ENCODE data around the gene SNRPN.
"Not testable (repeated sequence)": the region's sequence is repeated elsewhere in the genome, so short reads cannot be mapped to it uniquely, and the experiment has no call there.

The SNRPN gene

GRCh38 chr15:24954783-24955530, at the start of gene SNRPN, which contains the start of gene SNURF:
SNRPN (plus strand) TSS chr15:24954987; CDS start chr15:24974454, 19,467 bp downstream.
SNURF (plus strand) TSS chr15:24954987; CDS start chr15:24955049, 62 bp downstream.
- DNase-seq (ENCODE audit: low spot score in 2 of 2): peak; percentile 34 to 71
- ATAC-seq: peak; percentile 85
- Mint-ChIP-seq H3K27ac (peak within 1 kb of the TSS; percentile 94), H3K36me3 (peaks cover 16% of the 10 kb centered on the region), H3K4me1 (peaks cover 20% of the 10 kb centered on the region), H3K4me3 (peak within 1 kb of the TSS; percentile 94), H3K9me3 (no peaks in the 10 kb centered on the region)

GRCh38 chr15:24916305-24917009, 38.3 kb upstream of the SNRPN start:
- DNase-seq (ENCODE audit: low spot score in 2 of 2) (no peak), ATAC-seq (no peak)
- Mint-ChIP-seq H3K9me3 (peaks cover 17% of the 10 kb centered on the region), H3K27ac (no peak overlapping the region), H3K4me3 (no peak overlapping the region), H3K4me1 (peaks cover 5% of the 10 kb centered on the region), H3K36me3 (no peaks in the 10 kb centered on the region)

GRCh38 chr15:24917431-24917830, 37.4 kb upstream of the SNRPN start:
- peaks cover 17% of the 10 kb centered on the region for H3K9me3 Mint-ChIP-seq
- no peaks in the 10 kb centered on the region for H3K36me3 Mint-ChIP-seq
- DNase-seq (ENCODE audit: low spot score in 2 of 2) (no peak), ATAC-seq (no peak)
- peaks cover 5% of the 10 kb centered on the region for H3K4me1 Mint-ChIP-seq
- H3K4me3 Mint-ChIP-seq: no peak overlapping the region
- H3K27ac Mint-ChIP-seq: no peak overlapping the region

GRCh38 chr15:24919446-24919845, 35.3 kb upstream of the SNRPN start:
- no peak for ATAC-seq
- Mint-ChIP-seq H3K36me3 (no peaks in the 10 kb centered on the region), H3K4me1 (peaks cover 5% of the 10 kb centered on the region), H3K4me3 (no peak overlapping the region), H3K9me3 (peaks cover 14% of the 10 kb centered on the region), H3K27ac (no peak overlapping the region)
- no peak for DNase-seq (ENCODE audit: low spot score in 2 of 2)

GRCh38 chr15:24922781-24923180, 32.0 kb upstream of the SNRPN start:
- not testable (repeated sequence) for H3K4me1 Mint-ChIP-seq; H3K9me3 Mint-ChIP-seq; H3K27ac Mint-ChIP-seq; H3K4me3 Mint-ChIP-seq; H3K36me3 Mint-ChIP-seq; ATAC-seq; DNase-seq (ENCODE audit: low spot score in 2 of 2)

- H3K9me3 Mint-ChIP-seq: peaks cover 10% of the 10 kb centered on the region
- no peak overlapping the region for H3K4me3 Mint-ChIP-seq
- H3K27ac Mint-ChIP-seq: no peak overlapping the region
- no peaks in the 10 kb centered on the region for H3K4me1 Mint-ChIP-seq
- H3K36me3 Mint-ChIP-seq: no peaks in the 10 kb centered on the region
- ATAC-seq (no peak), DNase-seq (ENCODE audit: low spot score in 2 of 2) (no peak)
Observed at GRCh38 chr15:24924153-24924552, 30.6 kb upstream of the SNRPN start.

GRCh38 chr15:24924621-24925020, 30.2 kb upstream of the SNRPN start:
- no peak overlapping the region for H3K27ac Mint-ChIP-seq
- H3K4me1 Mint-ChIP-seq: no peaks in the 10 kb centered on the region
- no peak for DNase-seq (ENCODE audit: low spot score in 2 of 2)
- H3K4me3 Mint-ChIP-seq: no peak overlapping the region
- peaks cover 10% of the 10 kb centered on the region for H3K9me3 Mint-ChIP-seq
- ATAC-seq: no peak
- H3K36me3 Mint-ChIP-seq: no peaks in the 10 kb centered on the region

- ATAC-seq; DNase-seq (ENCODE audit: low spot score in 2 of 2); H3K27ac Mint-ChIP-seq: not testable (repeated sequence)
Observed at GRCh38 chr15:24931874-24932732, 22.7 kb upstream of the SNRPN start.

GRCh38 chr15:24933716-24934115, 21.1 kb upstream of the SNRPN start:
- no peak for ATAC-seq
- no peak overlapping the region for H3K4me3 Mint-ChIP-seq
- H3K9me3 Mint-ChIP-seq: peaks cover 13% of the 10 kb centered on the region
- H3K36me3 Mint-ChIP-seq: no peaks in the 10 kb centered on the region
- H3K4me1 Mint-ChIP-seq: no peaks in the 10 kb centered on the region
- H3K27ac Mint-ChIP-seq: no peak overlapping the region
- DNase-seq (ENCODE audit: low spot score in 2 of 2): no peak

More at GRCh38 chr15:24931874-24932732, 22.7 kb upstream of the SNRPN start:
- H3K36me3 Mint-ChIP-seq, H3K4me1 Mint-ChIP-seq, H3K4me3 Mint-ChIP-seq: not testable (repeated sequence)
- H3K9me3 Mint-ChIP-seq: peaks cover 12% of the 10 kb centered on the region

- not testable (repeated sequence) for ATAC-seq; DNase-seq (ENCODE audit: low spot score in 2 of 2); H3K27ac Mint-ChIP-seq; H3K4me3 Mint-ChIP-seq; H3K4me1 Mint-ChIP-seq; H3K36me3 Mint-ChIP-seq
- H3K9me3 Mint-ChIP-seq: peaks cover 11% of the 10 kb centered on the region
Observed at GRCh38 chr15:24938224-24938623, 16.6 kb upstream of the SNRPN start.

- peaks cover 7% of the 10 kb centered on the region for H3K9me3 Mint-ChIP-seq
- DNase-seq (ENCODE audit: low spot score in 2 of 2): no peak
- H3K4me3 Mint-ChIP-seq: no peak overlapping the region
Observed at GRCh38 chr15:24940236-24940635, 14.6 kb upstream of the SNRPN start.

GRCh38 chr15:24943361-24943760, 11.4 kb upstream of the SNRPN start:
- no peak for DNase-seq (ENCODE audit: low spot score in 2 of 2)
- no peak overlapping the region for H3K4me3 Mint-ChIP-seq
- H3K27ac Mint-ChIP-seq: no peak overlapping the region
- no peaks in the 10 kb centered on the region for H3K4me1 Mint-ChIP-seq
- peaks cover 7% of the 10 kb centered on the region for H3K9me3 Mint-ChIP-seq
- ATAC-seq: no peak
- no peaks in the 10 kb centered on the region for H3K36me3 Mint-ChIP-seq

More at GRCh38 chr15:24940236-24940635, 14.6 kb upstream of the SNRPN start:
- Mint-ChIP-seq H3K4me1 (no peaks in the 10 kb centered on the region), H3K27ac (no peak overlapping the region), H3K36me3 (no peaks in the 10 kb centered on the region)
- no peak for ATAC-seq

GRCh38 chr15:24944954-24945353, 9.8 kb upstream of the SNRPN start:
- Mint-ChIP-seq H3K9me3 (peaks cover 3% of the 10 kb centered on the region), H3K4me3 (no peak overlapping the region), H3K36me3 (no peaks in the 10 kb centered on the region), H3K4me1 (no peaks in the 10 kb centered on the region), H3K27ac (no peak overlapping the region)
- ATAC-seq (no peak), DNase-seq (ENCODE audit: low spot score in 2 of 2) (no peak)

GRCh38 chr15:24945711-24946110, 9.1 kb upstream of the SNRPN start:
- no peak for DNase-seq (ENCODE audit: low spot score in 2 of 2)
- no peaks in the 10 kb centered on the region for H3K36me3 Mint-ChIP-seq
- H3K27ac Mint-ChIP-seq: no peak overlapping the region
- no peak for ATAC-seq
- H3K4me1 Mint-ChIP-seq: no peaks in the 10 kb centered on the region
- H3K4me3 Mint-ChIP-seq: no peak overlapping the region
- no peaks in the 10 kb centered on the region for H3K9me3 Mint-ChIP-seq

- Mint-ChIP-seq H3K9me3 (no peaks in the 10 kb centered on the region), H3K4me3 (no peak overlapping the region), H3K27ac (no peak overlapping the region), H3K4me1 (no peaks in the 10 kb centered on the region), H3K36me3 (no peaks in the 10 kb centered on the region)
- DNase-seq (ENCODE audit: low spot score in 2 of 2) (no peak), ATAC-seq (no peak)
Observed at GRCh38 chr15:24948495-24948894, 6.3 kb upstream of the SNRPN start.
